Measurements from ENCODE around the gene PPP4R1.

PPP4R1 gene

GRCh38 chr18:9531791-9532410, 82.5 kb downstream of the PPP4R1 start:
- TF ChIP-seq FOXP2 (optimal IDR thresholded peaks at IDR 0.05; ENCODE audit: borderline replicate concordance, extremely low read depth, extremely low read length, insufficient read depth) (no peak), REST (IDR thresholded peaks at IDR 0.05; ENCODE audit: insufficient read depth in 1 of 2, low read depth in 2 of 2, low read length in 2 of 2) (no peak), SIN3A (IDR thresholded peaks at IDR 0.05; ENCODE audit: borderline replicate concordance, insufficient read depth, low read length) (no peak)

GRCh38 chr18:9530226-9531009, 83.9 kb downstream of the PPP4R1 start:
- no peak for TF ChIP-seq TAF1 (IDR thresholded peaks at IDR 0.05; ENCODE audit: borderline replicate concordance, insufficient read depth, low read length)
- TF ChIP-seq SIN3A (IDR thresholded peaks at IDR 0.05; ENCODE audit: borderline replicate concordance, insufficient read depth, low read length) = no peak
- TF ChIP-seq REST (IDR thresholded peaks at IDR 0.05; ENCODE audit: insufficient read depth in 1 of 2, low read depth in 2 of 2, low read length in 2 of 2) = no peak
- no peak for TF ChIP-seq POLR2AphosphoS5 (IDR thresholded peaks at IDR 0.05; ENCODE audit: low read depth, low read length)
- no peak for TF ChIP-seq FOXP2 (optimal IDR thresholded peaks at IDR 0.05; ENCODE audit: borderline replicate concordance, extremely low read depth, extremely low read length, insufficient read depth)

GRCh38 chr18:9526458-9526857, 87.9 kb downstream of the PPP4R1 start:
- TF ChIP-seq POLR2AphosphoS5 (IDR thresholded peaks at IDR 0.05; ENCODE audit: low read depth, low read length) (no peak), REST (IDR thresholded peaks at IDR 0.05; ENCODE audit: insufficient read depth in 1 of 2, low read depth in 2 of 2, low read length in 2 of 2) (no peak), TAF1 (IDR thresholded peaks at IDR 0.05; ENCODE audit: borderline replicate concordance, insufficient read depth, low read length) (no peak), FOXP2 (optimal IDR thresholded peaks at IDR 0.05; ENCODE audit: borderline replicate concordance, extremely low read depth, extremely low read length, insufficient read depth) (no peak), SIN3A (IDR thresholded peaks at IDR 0.05; ENCODE audit: borderline replicate concordance, insufficient read depth, low read length) (no peak)

- TF ChIP-seq REST (IDR thresholded peaks at IDR 0.05; ENCODE audit: insufficient read depth in 1 of 2, low read depth in 2 of 2, low read length in 2 of 2) (no peak), TAF1 (IDR thresholded peaks at IDR 0.05; ENCODE audit: borderline replicate concordance, insufficient read depth, low read length) (no peak)
Observed at GRCh38 chr18:9522952-9523351, 91.4 kb downstream of the PPP4R1 start.

All from PFSK-1 (cell line).